OCI-M2 (cell line): Measurements from ENCODE around the gene GYS1.
"Not testable (repeated sequence)": the region's sequence is repeated elsewhere in the genome, so short reads cannot be mapped to it uniquely, and the experiment has no call there.

Experiments used
- DNase-seq: peaks from one replicate; lab custom pipeline; 2025; ENCODE audit not compliant: unreplicated experiment; lab: John Stamatoyannopoulos, UW

The GYS1 gene

GRCh38 chr19:48946463-48947257 is 46.4 kb downstream of the GYS1 start:
- no peak for DNase-seq

- DNase-seq: no peak
Measured at GRCh38 chr19:48945817-48946216, 47.3 kb downstream of the GYS1 start.

- DNase-seq: no peak
Measured at GRCh38 chr19:48945415-48945814, 47.7 kb downstream of the GYS1 start.

GRCh38 chr19:48943081-48943480 is 50.0 kb downstream of the GYS1 start:
- no peak for DNase-seq

GRCh38 chr19:48940902-48941301 is 52.2 kb downstream of the GYS1 start:
- DNase-seq: no peak

- no peak for DNase-seq
Measured at GRCh38 chr19:48938256-48938655, 54.9 kb downstream of the GYS1 start.

- no peak for DNase-seq
Measured at GRCh38 chr19:48935864-48936263, 57.2 kb downstream of the GYS1 start.

GRCh38 chr19:48934837-48935236 is 58.3 kb downstream of the GYS1 start:
- DNase-seq: no peak

GRCh38 chr19:48933382-48933932 is 59.7 kb downstream of the GYS1 start, which contains the start of gene DHDH:
Gene DHDH (plus strand): TSS chr19:48933699. CDS start chr19:48933722, 23 bp downstream.
- no peak for DNase-seq

GRCh38 chr19:48928164-48929025 is 64.7 kb downstream of the GYS1 start:
- DNase-seq: no peak

GRCh38 chr19:48927692-48928091 is 65.4 kb downstream of the GYS1 start:
- not testable (repeated sequence) for DNase-seq

- no peak for DNase-seq
Measured at GRCh38 chr19:48926909-48927308, 66.2 kb downstream of the GYS1 start.

- DNase-seq: not testable (repeated sequence)
Measured at GRCh38 chr19:48925890-48926289, 67.2 kb downstream of the GYS1 start.

- DNase-seq: no peak
Measured at GRCh38 chr19:48925240-48925843, 67.8 kb downstream of the GYS1 start.

GRCh38 chr19:48922548-48923490 is 70.3 kb downstream of the GYS1 start:
- no peak for DNase-seq

GRCh38 chr19:48921721-48922500 is 71.2 kb downstream of the GYS1 start:
- no peak for DNase-seq

GRCh38 chr19:48920949-48921348 is 72.2 kb downstream of the GYS1 start:
- DNase-seq: no peak

GRCh38 chr19:48919271-48919670 is 73.8 kb downstream of the GYS1 start:
- DNase-seq: not testable (repeated sequence)

- DNase-seq: no peak
Measured at GRCh38 chr19:48918801-48919247, 74.3 kb downstream of the GYS1 start.
